Prostate gland (tissue), 2 donors: ENCODE data around the gene SLC32A1. TPM values are rescaled to one million over a fixed set of nuclear protein-coding genes. Genes with fewer than 3 reads are reported as not detected.

Experiments
- DNase-seq: peaks from one replicate; pipeline ENCODE4 v3.0.0-alpha.2; 2019; ENCODE audit warnings: low spot score
- H3K27ac ChIP-seq, 2 donors: fragments of 200-600 bp; sonication (generic); 2 replicates each; pipeline ENCODE4 v1.5.1; 2017 to 2019
- H3K27me3 ChIP-seq: fragments of 200-600 bp; sonication (generic); replicated peaks from 2 replicates; pipeline ENCODE4 v1.5.1; 2019; ENCODE audit not compliant: insufficient read depth
- H3K36me3 ChIP-seq, 2 donors: fragments of 200-600 bp; sonication (generic); 1 replicate in 1 of 2; 2 replicates in 1 of 2; pipeline versions ENCODE4 v1.5.1 to v1.8.1; 2017 to 2019
- H3K4me1 ChIP-seq: fragments of 200-600 bp; sonication (generic); replicated peaks from 2 replicates; pipeline ENCODE4 v1.5.1; 2019
- H3K4me3 ChIP-seq, 2 donors: fragments of 200-600 bp; sonication (generic); 2 replicates each; pipeline ENCODE4 v1.5.1; 2017 to 2019
- H3K9me3 ChIP-seq: fragments of 200-600 bp; sonication (generic); 2 replicates; pipeline ENCODE4 v1.5.1; 2017
- POLR2A ChIP-seq: fragments of 450-650 bp; IDR thresholded peaks from one replicate; pipeline ENCODE4 v1.6.1; 2016; ENCODE audit warnings: antibody characterized with exemption, mild to moderate bottlenecking
- POLR2AphosphoS5 ChIP-seq: sonication (generic); formaldehyde crosslinking; IDR thresholded peaks from one replicate; pipeline ENCODE4 v1.6.1; 2017; ENCODE audit warnings: antibody characterized with exemption
- WGBS: methylation state at CpG from one replicate; pipeline ENCODE4 v1.1.5; 2018; 5-methylcytosine and 5-hydroxymethylcytosine counted together
- intact Hi-C: fragments of 100-400 bp; cut with DNase I; formaldehyde crosslinking; loops from one replicate; pipeline ENCODE4 v1.14.2; 2022
- total RNA-seq, 2 donors: library from RNA; depleted of rRNA; stranded (reverse); fragments of >200 nt; gene quantifications; one replicate each; pipeline ENCODE4 v1.1.0, GENCODE V29; 2016
- TF ChIP-seq, protein P1 (sequence below), 4 experiments: fragments of 200-600 bp in 2 of 4; fragments of 450-650 bp in 2 of 4; sonication (generic) in 2 of 4; IDR thresholded peaks; 1 replicate in 3 of 4; 2 replicates in 1 of 4; pipeline ENCODE4 v1.5.1; 2016 to 2019; ENCODE audit warnings: antibody characterized with exemption in 4 of 4, mild to moderate bottlenecking in 2 of 4, moderate library complexity in 2 of 4

Gene SLC32A1
- total RNA-seq, 2 donors from 2014 or later, result not detected

DNA sequence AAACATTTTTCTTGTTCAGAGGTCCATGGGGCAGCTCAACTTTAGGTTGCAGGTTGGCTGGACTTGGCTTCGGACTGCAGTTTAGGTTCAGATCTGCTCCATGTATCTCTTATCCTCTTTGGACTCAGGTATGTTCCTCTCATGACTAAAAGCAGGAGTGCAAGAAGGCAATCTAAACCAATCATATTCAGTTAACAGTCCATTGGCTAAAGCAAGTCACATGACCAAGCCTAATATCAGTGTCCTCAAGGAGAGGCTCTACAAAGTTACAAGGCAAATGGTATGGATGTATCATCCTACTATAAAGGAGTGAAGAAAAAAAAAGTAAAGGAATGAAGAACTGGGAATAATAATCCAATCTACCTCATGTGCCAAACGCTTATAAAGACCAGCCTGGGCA, 21.5 kb downstream of the SLC32A1 start:
- TF ChIP-seq POLR2AphosphoS5 (no peak), POLR2A (no peak)
- TF ChIP-seq, protein P1, sequence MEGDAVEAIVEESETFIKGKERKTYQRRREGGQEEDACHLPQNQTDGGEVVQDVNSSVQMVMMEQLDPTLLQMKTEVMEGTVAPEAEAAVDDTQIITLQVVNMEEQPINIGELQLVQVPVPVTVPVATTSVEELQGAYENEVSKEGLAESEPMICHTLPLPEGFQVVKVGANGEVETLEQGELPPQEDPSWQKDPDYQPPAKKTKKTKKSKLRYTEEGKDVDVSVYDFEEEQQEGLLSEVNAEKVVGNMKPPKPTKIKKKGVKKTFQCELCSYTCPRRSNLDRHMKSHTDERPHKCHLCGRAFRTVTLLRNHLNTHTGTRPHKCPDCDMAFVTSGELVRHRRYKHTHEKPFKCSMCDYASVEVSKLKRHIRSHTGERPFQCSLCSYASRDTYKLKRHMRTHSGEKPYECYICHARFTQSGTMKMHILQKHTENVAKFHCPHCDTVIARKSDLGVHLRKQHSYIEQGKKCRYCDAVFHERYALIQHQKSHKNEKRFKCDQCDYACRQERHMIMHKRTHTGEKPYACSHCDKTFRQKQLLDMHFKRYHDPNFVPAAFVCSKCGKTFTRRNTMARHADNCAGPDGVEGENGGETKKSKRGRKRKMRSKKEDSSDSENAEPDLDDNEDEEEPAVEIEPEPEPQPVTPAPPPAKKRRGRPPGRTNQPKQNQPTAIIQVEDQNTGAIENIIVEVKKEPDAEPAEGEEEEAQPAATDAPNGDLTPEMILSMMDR (IDR thresholded peaks at IDR 0.05), result no peak
- Histone ChIP-seq H3K9me3 (no peaks in the 10 kb centered on the region), H3K27ac (no peak overlapping the region), H3K36me3 (no peaks in the 10 kb centered on the region), H3K4me1 (no peaks in the 10 kb centered on the region), H3K27me3 (no peaks in the 10 kb centered on the region), H3K4me3 (no peak overlapping the region)
- no peak for DNase-seq
- intact Hi-C loops, result no loop called here
- WGBS, result 89% methylated on average over 2 of the region's 2 CpGs

DNA sequence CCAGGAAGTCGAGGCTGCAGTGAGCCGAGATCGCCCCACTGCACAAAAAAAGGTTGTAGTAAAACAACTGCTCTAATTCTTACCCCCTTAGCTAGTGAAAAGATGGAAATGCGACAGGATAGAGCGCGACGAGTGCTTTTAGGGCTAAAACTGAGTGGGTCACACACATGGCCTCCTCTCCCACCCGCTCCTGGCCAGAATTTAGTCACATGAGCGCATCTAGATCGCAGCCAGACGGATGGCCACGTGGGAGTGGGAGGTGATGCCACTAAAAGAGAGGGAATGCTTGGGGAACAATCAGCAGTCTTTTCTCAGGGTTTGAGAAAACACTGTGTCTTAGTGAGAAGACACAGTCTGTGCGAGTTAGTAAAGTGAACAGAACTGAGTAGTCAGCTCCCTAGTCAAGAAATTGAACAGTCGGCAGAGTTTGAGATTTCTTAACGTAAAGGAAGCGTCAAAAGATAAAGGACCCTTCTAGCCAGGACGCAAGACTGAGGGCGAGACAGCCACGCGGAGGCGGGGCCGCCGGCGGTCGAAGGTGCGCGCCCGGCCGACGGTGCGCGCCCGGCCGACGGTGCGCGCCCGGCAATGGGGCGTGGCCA, 23.3 kb downstream of the SLC32A1 start:
- Histone ChIP-seq H3K27ac (peak overlapping the region; percentile 95 to 97), H3K27me3 (no peaks in the 10 kb centered on the region), H3K9me3 (no peaks in the 10 kb centered on the region), H3K36me3 (no peaks in the 10 kb centered on the region), H3K4me1 (no peaks in the 10 kb centered on the region), H3K4me3 (peak overlapping the region; percentile 74 to 86)
- TF ChIP-seq POLR2A (no peak), POLR2AphosphoS5 (no peak)
- TF ChIP-seq, protein P1 (IDR thresholded peaks at IDR 0.05), result no peak
- DNase-seq, result no peak
- 10% methylated on average over 39 of the region's 39 CpGs for WGBS
- intact Hi-C loops, result no loop called here

DNA sequence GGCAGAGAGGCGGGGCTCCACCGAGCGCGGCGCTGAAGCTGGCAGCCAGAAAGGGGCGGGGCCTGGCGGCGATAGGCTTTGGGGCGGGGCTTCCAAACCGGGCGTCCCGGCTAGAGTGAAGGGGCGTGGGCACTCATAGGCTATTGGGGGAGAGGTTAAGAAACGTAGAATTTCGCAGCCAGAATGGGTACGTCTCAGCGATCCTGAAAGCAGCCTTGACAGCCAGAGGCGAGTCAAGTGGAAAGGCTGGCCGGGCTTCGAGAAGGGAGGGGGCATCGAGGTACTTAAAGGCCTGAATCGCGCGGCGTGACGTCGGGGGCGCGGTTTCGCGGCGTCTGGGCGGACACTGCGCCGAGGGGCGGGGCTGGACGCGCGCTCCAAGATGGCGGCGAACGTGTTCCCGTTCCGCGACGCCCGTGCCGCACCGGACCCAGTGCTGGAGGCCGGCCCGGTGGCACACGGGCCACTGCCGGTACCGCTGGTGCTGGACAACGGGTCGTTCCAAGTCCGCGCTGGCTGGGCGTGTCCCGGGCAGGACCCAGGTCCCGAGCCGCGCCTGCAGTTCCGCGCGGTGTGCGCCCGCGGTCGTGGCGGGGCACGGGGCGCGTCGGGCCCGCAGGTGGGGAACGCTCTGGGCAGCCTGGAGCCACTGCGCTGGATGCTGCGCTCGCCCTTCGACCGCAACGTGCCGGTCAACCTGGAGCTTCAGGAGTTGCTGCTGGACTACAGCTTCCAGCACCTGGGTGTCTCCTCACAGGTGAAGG, 24.0 kb downstream of the SLC32A1 start, which contains the start of gene ACTR5:
TSS of gene ACTR5 (plus strand) at position 364 of the 764 bp plus-strand sequence. CDS start at position 383, 19 bp downstream.
- peak; percentile 91 for DNase-seq
- intact Hi-C loops, result no loop called here
- under 1% methylated on average over 39 of the region's 84 CpGs for WGBS
- H3K36me3 ChIP-seq, result no peaks in the 10 kb centered on the region
- no peaks in the 10 kb centered on the region for H3K27me3 ChIP-seq
- peak within 1 kb of the TSS; percentile 74 to 86 for H3K4me3 ChIP-seq
- TF ChIP-seq POLR2A, result peak; percentile 41
- TF ChIP-seq, protein P1 (IDR thresholded peaks at IDR 0.05), result no peak
- TF ChIP-seq POLR2AphosphoS5, result peak; percentile 65
- H3K9me3 ChIP-seq, result no peaks in the 10 kb centered on the region
- H3K27ac ChIP-seq, result peak within 1 kb of the TSS; percentile 95 to 97
- no peaks in the 10 kb centered on the region for H3K4me1 ChIP-seq

DNA sequence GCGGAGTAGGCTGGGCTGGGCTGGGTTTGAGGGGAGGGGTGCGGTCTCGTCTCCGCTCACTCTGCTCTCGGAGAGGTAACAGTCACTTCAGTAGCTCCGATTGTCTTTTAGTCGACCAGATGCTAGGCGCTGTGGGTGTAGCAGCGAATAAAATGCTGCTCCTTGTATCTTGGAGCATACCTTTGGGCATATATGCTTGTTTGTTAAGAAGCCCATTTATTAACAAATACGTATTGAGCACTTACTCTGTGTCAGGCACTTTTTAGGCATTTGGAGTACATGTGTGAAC, 24.5 kb downstream of the SLC32A1 start:
- Histone ChIP-seq H3K4me1 (no peaks in the 10 kb centered on the region), H3K27ac (peak overlapping the region; percentile 95 to 97), H3K36me3 (no peaks in the 10 kb centered on the region), H3K27me3 (no peaks in the 10 kb centered on the region), H3K9me3 (no peaks in the 10 kb centered on the region), H3K4me3 (peak overlapping the region; percentile 74 to 86)
- TF ChIP-seq, protein P1 (IDR thresholded peaks at IDR 0.05), result no peak
- TF ChIP-seq POLR2AphosphoS5, result no peak
- TF ChIP-seq POLR2A, result no peak
- WGBS, result 3% methylated on average over 9 of the region's 10 CpGs
- intact Hi-C loops, result no loop called here
- peak; percentile 41 for DNase-seq
